ENCODE results near the gene STK33. TPM values are rescaled to one million over a fixed set of nuclear protein-coding genes. Genes with fewer than 3 reads are reported as not detected.

The STK33 gene
- polyA plus RNA-seq, 3 donors: 25.3 to 34.5 (median 25.9) TPM

GRCh38 chr11:8359521-8359920, 234.5 kb downstream of the STK33 start:
- no peak for DNase-seq (ENCODE audit: low read depth in 3 of 3, low spot score in 2 of 3)

- no peak for DNase-seq (ENCODE audit: low read depth in 3 of 3, low spot score in 2 of 3)
These were observed 236.0 kb downstream of the STK33 start for GRCh38 chr11:8357891-8358566.

- no peak for DNase-seq (ENCODE audit: low read depth in 3 of 3, low spot score in 2 of 3)
These were observed 236.5 kb downstream of the STK33 start for GRCh38 chr11:8357505-8357888.

- DNase-seq (ENCODE audit: low read depth in 3 of 3, low spot score in 2 of 3): peak; percentile 45 to 72 (median 56)
These were observed 237.1 kb downstream of the STK33 start for GRCh38 chr11:8356721-8357504.

- DNase-seq (ENCODE audit: low read depth in 3 of 3, low spot score in 2 of 3): no peak
These were observed 237.8 kb downstream of the STK33 start for GRCh38 chr11:8356216-8356615.

GRCh38 chr11:8355416-8355742, 238.6 kb downstream of the STK33 start:
- no peak for DNase-seq (ENCODE audit: low read depth in 3 of 3, low spot score in 2 of 3)

- DNase-seq (ENCODE audit: low read depth in 3 of 3, low spot score in 2 of 3): peak in 1 of 3 donors; percentile 55
These were observed 239.2 kb downstream of the STK33 start for GRCh38 chr11:8354622-8355415.

GRCh38 chr11:8352876-8353505, 241.0 kb downstream of the STK33 start:
- no peak for DNase-seq (ENCODE audit: low read depth in 3 of 3, low spot score in 2 of 3)

GRCh38 chr11:8352103-8352875, 241.7 kb downstream of the STK33 start:
- no peak for DNase-seq (ENCODE audit: low read depth in 3 of 3, low spot score in 2 of 3)

GRCh38 chr11:8351223-8351622, 242.8 kb downstream of the STK33 start:
- no peak for DNase-seq (ENCODE audit: low read depth in 3 of 3, low spot score in 2 of 3)

- DNase-seq (ENCODE audit: low read depth in 3 of 3, low spot score in 2 of 3): no peak
These were observed 246.1 kb downstream of the STK33 start for GRCh38 chr11:8347978-8348377.

- DNase-seq (ENCODE audit: low read depth in 3 of 3, low spot score in 2 of 3): no peak
These were observed 247.8 kb downstream of the STK33 start for GRCh38 chr11:8346157-8346755.

GRCh38 chr11:8345179-8345578, 248.8 kb downstream of the STK33 start:
- no peak for DNase-seq (ENCODE audit: low read depth in 3 of 3, low spot score in 2 of 3)

GRCh38 chr11:8344346-8344745, 249.7 kb downstream of the STK33 start:
- DNase-seq (ENCODE audit: low read depth in 3 of 3, low spot score in 2 of 3): no peak

GRCh38 chr11:8342821-8343681, 251.0 kb downstream of the STK33 start:
- no peak for DNase-seq (ENCODE audit: low read depth in 3 of 3, low spot score in 2 of 3)

GRCh38 chr11:8341996-8342395, 252.0 kb downstream of the STK33 start:
- DNase-seq (ENCODE audit: low read depth in 3 of 3, low spot score in 2 of 3): no peak

All from right renal cortex interstitium (tissue), 3 donors.